NOMO-1 (cell line): ENCODE measurements around the gene ARHGAP9.
"Not testable (repeated sequence)": the region's sequence is repeated elsewhere in the genome, so short reads cannot be mapped to it uniquely, and the experiment has no call there.

Experiments used
- DNase-seq, 2 experiments: peaks; one replicate each; lab custom pipeline; 2025; ENCODE audit not compliant: unreplicated experiment in 2 of 2; lab: John Stamatoyannopoulos, UW

The ARHGAP9 gene

GRCh38 chr12:57439762-57440266, 39.9 kb downstream of the ARHGAP9 start:
- no peak for DNase-seq

- DNase-seq: no peak
Measured at GRCh38 chr12:57438400-57438799, 41.3 kb downstream of the ARHGAP9 start.

GRCh38 chr12:57435293-57435692, 44.4 kb downstream of the ARHGAP9 start:
- DNase-seq: no peak

GRCh38 chr12:57434517-57435223, 45.0 kb downstream of the ARHGAP9 start, which contains the start of gene INHBC:
Gene INHBC (plus strand): TSS chr12:57434784. CDS start chr12:57434887, 103 bp downstream.
- no peak for DNase-seq

- no peak for DNase-seq
Measured at GRCh38 chr12:57433370-57433769, 46.3 kb downstream of the ARHGAP9 start.

GRCh38 chr12:57431654-57432188, 47.9 kb downstream of the ARHGAP9 start:
- no peak for DNase-seq

GRCh38 chr12:57430931-57431566, 48.6 kb downstream of the ARHGAP9 start, which contains the start of gene R3HDM2:
Gene R3HDM2 (minus strand): TSS chr12:57431043. CDS start chr12:57310428, 120,615 bp downstream.
- DNase-seq: peak; percentile 91 to 96

- peak; percentile 51 to 83 for DNase-seq
Measured at GRCh38 chr12:57430112-57430930, 49.3 kb downstream of the ARHGAP9 start.

GRCh38 chr12:57429473-57430111, 50.1 kb downstream of the ARHGAP9 start:
- peak in 1 of 2 experiments; percentile 38 for DNase-seq

- DNase-seq: no peak
Measured at GRCh38 chr12:57428965-57429364, 50.7 kb downstream of the ARHGAP9 start.

GRCh38 chr12:57426948-57427347, 52.7 kb downstream of the ARHGAP9 start:
- DNase-seq: not testable (repeated sequence)
